HFFc6 (cell line): ENCODE results near the gene ACMSD. TPM values are rescaled to one million over a fixed set of nuclear protein-coding genes. Genes with fewer than 3 reads are reported as not detected.
"Not testable (repeated sequence)": the region's sequence is repeated elsewhere in the genome, so short reads cannot be mapped to it uniquely, and the experiment has no call there.

Experiments used
- DNase-seq: peaks from one replicate; pipeline ENCODE4 v3.0.0-alpha.2; 2018
- H3K27ac Mint-ChIP-seq: 2 replicates; pipeline ENCODE4 v1.8.0; 2020; ENCODE audit warnings: mild to moderate bottlenecking, mixed read lengths
- H3K27me3 Mint-ChIP-seq: 2 replicates; pipeline ENCODE4 v1.8.0; 2021; ENCODE audit warnings: mild to moderate bottlenecking, moderate library complexity, mixed read lengths; ENCODE audit not compliant: insufficient read depth
- H3K36me3 Mint-ChIP-seq: 2 replicates; pipeline ENCODE4 v1.8.0; 2021; ENCODE audit warnings: low read depth, mixed read lengths
- H3K4me1 Mint-ChIP-seq: 2 replicates; pipeline ENCODE4 v1.8.0; 2020; ENCODE audit warnings: low read depth, mixed read lengths
- H3K4me3 Mint-ChIP-seq: 2 replicates; pipeline ENCODE4 v1.8.0; 2020; ENCODE audit warnings: mild to moderate bottlenecking, moderate library complexity, mixed read lengths
- H3K9me3 Mint-ChIP-seq: 2 replicates; pipeline ENCODE4 v1.8.0; 2020; ENCODE audit warnings: mild to moderate bottlenecking, mixed read lengths
- CTCF ChIP-seq: fragments of 200-600 bp; sonication (generic); IDR thresholded peaks from 2 replicates; pipeline ENCODE4 v1.5.0; 2021; ENCODE audit warnings: antibody characterized with exemption, mild to moderate bottlenecking
- total RNA-seq, 6 experiments: library from RNA; stranded (reverse); fragmentation: NEBNext Ultra II Directional; extraction: Animal tissue kit (Norgen Biotek cat#: 25700); gene quantifications; 2 replicates in 1 of 6; 3 replicates in 5 of 6; pipeline ENCODE4 v1.2.3, GENCODE V29; 2021

Gene ACMSD
- total RNA-seq, 6 experiments from 2014 or later, result not detected

DNA sequence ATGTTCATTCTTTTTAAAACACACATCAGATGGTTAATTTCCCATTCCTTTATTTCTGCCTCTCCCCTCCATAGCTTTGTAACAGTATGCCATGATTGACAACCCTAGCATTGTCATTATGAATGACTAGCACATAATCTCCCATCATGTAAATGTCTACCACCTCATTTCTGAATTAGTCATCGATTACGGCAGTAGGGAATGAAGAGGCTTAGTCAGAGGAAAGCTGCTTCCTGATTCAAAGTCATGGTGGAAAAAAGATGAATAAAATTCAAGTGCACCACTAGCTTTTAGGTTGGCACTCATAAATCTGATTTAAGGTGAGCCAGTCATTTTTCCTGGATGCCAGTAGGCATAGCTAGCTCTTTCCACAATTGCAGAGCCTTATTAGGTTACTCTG, 19.1 kb upstream of the ACMSD start:
- no peak overlapping the region for H3K4me3 Mint-ChIP-seq
- peak overlapping the region; percentile 1; the same call in 1 of the 2 replicates for H3K27ac Mint-ChIP-seq
- H3K36me3 Mint-ChIP-seq, result no peaks in the 10 kb centered on the region
- H3K27me3 Mint-ChIP-seq, result peaks cover 4% of the 10 kb centered on the region
- H3K4me1 Mint-ChIP-seq, result peaks cover 20% of the 10 kb centered on the region
- no peaks in the 10 kb centered on the region for H3K9me3 Mint-ChIP-seq
- DNase-seq, result peak; percentile 66
- TF ChIP-seq CTCF, result no peak

GRCh38 chr2:134823431-134823830, 15.0 kb upstream of the ACMSD start:
- H3K27me3 Mint-ChIP-seq, result peaks cover 7% of the 10 kb centered on the region
- no peak for TF ChIP-seq CTCF
- no peaks in the 10 kb centered on the region for H3K36me3 Mint-ChIP-seq
- H3K9me3 Mint-ChIP-seq, result no peaks in the 10 kb centered on the region
- H3K27ac Mint-ChIP-seq, result no peak overlapping the region
- DNase-seq, result no peak
- peaks cover 13% of the 10 kb centered on the region for H3K4me1 Mint-ChIP-seq
- H3K4me3 Mint-ChIP-seq, result no peak overlapping the region

- H3K27ac Mint-ChIP-seq, result no peak overlapping the region
- peaks cover 10% of the 10 kb centered on the region for H3K4me1 Mint-ChIP-seq
- TF ChIP-seq CTCF, result no peak
- no peaks in the 10 kb centered on the region for H3K36me3 Mint-ChIP-seq
- DNase-seq, result no peak
- H3K9me3 Mint-ChIP-seq, result no peaks in the 10 kb centered on the region
- H3K27me3 Mint-ChIP-seq, result peaks cover 7% of the 10 kb centered on the region
- H3K4me3 Mint-ChIP-seq, result no peak overlapping the region
These were observed 14.6 kb upstream of the ACMSD start for GRCh38 chr2:134823832-134824231.

GRCh38 chr2:134825716-134826115, 12.7 kb upstream of the ACMSD start:
- H3K4me1 Mint-ChIP-seq, result not testable (repeated sequence)

GRCh38 chr2:134835471-134835870, 2.9 kb upstream of the ACMSD start:
- Mint-ChIP-seq H3K4me1 (peaks cover 24% of the 10 kb centered on the region), H3K27ac (no peak overlapping the region), H3K4me3 (no peak overlapping the region), H3K27me3 (peaks cover 9% of the 10 kb centered on the region), H3K36me3 (peaks cover 14% of the 10 kb centered on the region), H3K9me3 (peaks cover 21% of the 10 kb centered on the region)
- TF ChIP-seq CTCF, result no peak
- no peak for DNase-seq

More at GRCh38 chr2:134825716-134826115, 12.7 kb upstream of the ACMSD start:
- not testable (repeated sequence) for H3K36me3 Mint-ChIP-seq, DNase-seq, H3K4me3 Mint-ChIP-seq, H3K9me3 Mint-ChIP-seq, H3K27me3 Mint-ChIP-seq, H3K27ac Mint-ChIP-seq

GRCh38 chr2:134836986-134837385, 1.4 kb upstream of the ACMSD start:
- Mint-ChIP-seq H3K4me3 (peak overlapping the region; percentile 67), H3K36me3 (peaks cover 14% of the 10 kb centered on the region), H3K27ac (peak overlapping the region; percentile 89)

More at GRCh38 chr2:134836986-134837385, 1.4 kb upstream of the ACMSD start:
- peaks cover 9% of the 10 kb centered on the region for H3K27me3 Mint-ChIP-seq
- DNase-seq, result peak; percentile 94
- peaks cover 24% of the 10 kb centered on the region for H3K4me1 Mint-ChIP-seq
- peaks cover 21% of the 10 kb centered on the region for H3K9me3 Mint-ChIP-seq
- TF ChIP-seq CTCF, result no peak
